OCI-LY1 (cell line): ENCODE data around the gene WTAP.

Experiments
- CTCF ChIP-seq: fragments of 200-600 bp; sonication (generic), shearing (Covaris generic); IDR thresholded peaks from 2 replicates; pipeline ENCODE4 v1.5.1; 2017; ENCODE audit warnings: mild to moderate bottlenecking, antibody characterized with exemption, low read length, moderate library complexity, mixed read lengths
- EZH2 ChIP-seq: fragments of 200-600 bp; sonication (generic), shearing (Covaris generic); IDR thresholded peaks from 2 replicates; pipeline ENCODE4 v1.8.0; 2017; ENCODE audit warnings: borderline replicate concordance, mixed run types, mild to moderate bottlenecking, antibody characterized with exemption, low read length, moderate library complexity, mixed read lengths

- TF ChIP-seq CTCF (no peak), EZH2 (no peak)
Observed at GRCh38 chr6:159745081-159745480, 17.8 kb downstream of the WTAP start.
